ENCODE results near the gene CDC6. TPM values are rescaled to one million over a fixed set of nuclear protein-coding genes. Genes with fewer than 3 reads are reported as not detected.
A peak's percentile ranks its signal among the peaks of the same experiment; 100 is the strongest.

The CDC6 gene
- total and polyA plus RNA-seq, 12 donors: 0.49 to 3.0 (median 0.86) TPM

GRCh38 chr17:40326014-40326831, 38.5 kb downstream of the CDC6 start:
- TF ChIP-seq CTCF (IDR thresholded peaks at IDR 0.05): no peak
- DNase-seq: peak in 1 of 2 donors; percentile 31
- Histone ChIP-seq H3K4me3 (peak overlapping the region in 1 of 10 donors; percentile 34), H3K36me3 (peaks cover 0 to 8% (median 0%) of the 10 kb centered on the region in 9 donors), H3K27ac (peak overlapping the region in 9 of 10 donors; percentile 59 to 98 (median 96)), H3K9me3 (no peaks in the 10 kb centered on the region), H3K27me3 (no peaks in the 10 kb centered on the region), H3K4me1 (peaks cover 73 to 100% (median 99%) of the 10 kb centered on the region in 9 donors)
- no peak for ATAC-seq
- intact Hi-C loops (cut with DNase I): no loop called here
- 63 to 70% methylated on average over 17 of the region's 17 CpGs for WGBS, 2 donors

- Histone ChIP-seq H3K36me3 (peaks cover 0 to 14% (median 0%) of the 10 kb centered on the region in 9 donors), H3K27me3 (no peaks in the 10 kb centered on the region), H3K27ac (peak overlapping the region in 9 of 10 donors; percentile 59 to 98 (median 96)), H3K4me3 (peak overlapping the region in 1 of 10 donors; percentile 34), H3K9me3 (no peaks in the 10 kb centered on the region), H3K4me1 (peaks cover 74 to 100% (median 99%) of the 10 kb centered on the region in 9 donors)
- ATAC-seq (no peak), DNase-seq (peak in 1 of 2 donors; percentile 43)
- intact Hi-C loops (cut with DNase I): no loop called here
- TF ChIP-seq CTCF (IDR thresholded peaks at IDR 0.05): no peak
- 39 to 74% methylated on average over 1 of the region's 1 CpG for WGBS, 2 donors
Measured at GRCh38 chr17:40326832-40327199, 39.1 kb downstream of the CDC6 start.

GRCh38 chr17:40327244-40327729, 39.6 kb downstream of the CDC6 start:
- peak overlapping the region in 9 of 10 donors; percentile 59 to 98 (median 96) for H3K27ac ChIP-seq
- intact Hi-C loops (cut with DNase I): no loop called here
- no peak for TF ChIP-seq CTCF (IDR thresholded peaks at IDR 0.05)
- ATAC-seq (no peak), DNase-seq (peak in 1 of 2 donors; percentile 4)
- peaks cover 0 to 18% (median 0%) of the 10 kb centered on the region in 9 donors for H3K36me3 ChIP-seq
- no peaks in the 10 kb centered on the region for H3K27me3 ChIP-seq
- H3K4me3 ChIP-seq: peak overlapping the region in 1 of 10 donors; percentile 34
- WGBS, 2 donors: 72 to 81% methylated on average over 4 of the region's 4 CpGs
- no peaks in the 10 kb centered on the region for H3K9me3 ChIP-seq
- H3K4me1 ChIP-seq: peaks cover 74 to 100% (median 99%) of the 10 kb centered on the region in 9 donors

- Histone ChIP-seq H3K4me1 (peaks cover 75 to 100% (median 99%) of the 10 kb centered on the region in 9 donors), H3K27ac (peak overlapping the region in 9 of 10 donors; percentile 59 to 98 (median 94)), H3K4me3 (no peak overlapping the region), H3K9me3 (no peaks in the 10 kb centered on the region), H3K27me3 (no peaks in the 10 kb centered on the region), H3K36me3 (peaks cover 0 to 20% (median 0%) of the 10 kb centered on the region in 9 donors)
- ATAC-seq (peak in 1 of 8 donors; percentile 5), DNase-seq (peak; percentile 65 to 67)
- 8 to 10% methylated on average over 3 of the region's 3 CpGs for WGBS, 2 donors
- TF ChIP-seq CTCF (IDR thresholded peaks at IDR 0.05): no peak
- intact Hi-C loops (cut with DNase I): no loop called here
Measured at GRCh38 chr17:40327735-40328385, 40.2 kb downstream of the CDC6 start.
